Hepatic stellate cell (primary cell): ENCODE results near the gene DCPS.
"Not testable (repeated sequence)": the region's sequence is repeated elsewhere in the genome, so short reads cannot be mapped to it uniquely, and the experiment has no call there.

ENCODE experiments used
- DNase-seq: peaks from one replicate; pipeline ENCODE4 v3.0.0; 2011; ENCODE audit warnings: low spot score

Gene DCPS

GRCh38 chr11:126290887-126291286 lies 13.0 kb upstream of the DCPS start:
- DNase-seq, result no peak

GRCh38 chr11:126293726-126294125 lies 10.1 kb upstream of the DCPS start:
- no peak for DNase-seq

GRCh38 chr11:126297004-126297403 lies 6.9 kb upstream of the DCPS start:
- no peak for DNase-seq

GRCh38 chr11:126304457-126305075 lies 706 bp downstream of the DCPS start:
- no peak for DNase-seq

- DNase-seq, result no peak
Measured at GRCh38 chr11:126305699-126306098, 1.8 kb downstream of the DCPS start.

- no peak for DNase-seq
Measured at GRCh38 chr11:126307706-126308105, 3.8 kb downstream of the DCPS start.

- no peak for DNase-seq
Measured at GRCh38 chr11:126308271-126308671, 4.4 kb downstream of the DCPS start.

GRCh38 chr11:126308771-126309170 lies 4.9 kb downstream of the DCPS start:
- not testable (repeated sequence) for DNase-seq

GRCh38 chr11:126310200-126310991 lies 6.5 kb downstream of the DCPS start:
- DNase-seq, result peak; percentile 78

- DNase-seq, result no peak
Measured at GRCh38 chr11:126310992-126311310, 7.1 kb downstream of the DCPS start.

GRCh38 chr11:126311401-126312291 lies 7.8 kb downstream of the DCPS start:
- DNase-seq, result no peak

GRCh38 chr11:126312961-126313360 lies 9.1 kb downstream of the DCPS start:
- DNase-seq, result no peak

GRCh38 chr11:126313826-126314225 lies 10.0 kb downstream of the DCPS start:
- no peak for DNase-seq

GRCh38 chr11:126317432-126317755 lies 13.5 kb downstream of the DCPS start:
- no peak for DNase-seq

- peak; percentile 62 for DNase-seq
Measured at GRCh38 chr11:126317756-126318573, 14.1 kb downstream of the DCPS start.

GRCh38 chr11:126318574-126319373 lies 14.9 kb downstream of the DCPS start:
- DNase-seq, result peak; percentile 77

GRCh38 chr11:126319374-126319740 lies 15.5 kb downstream of the DCPS start:
- no peak for DNase-seq

GRCh38 chr11:126322996-126323395 lies 19.1 kb downstream of the DCPS start:
- no peak for DNase-seq

- DNase-seq, result no peak
Measured at GRCh38 chr11:126327281-126328000, 23.6 kb downstream of the DCPS start.

- no peak for DNase-seq
Measured at GRCh38 chr11:126328001-126328390, 24.1 kb downstream of the DCPS start.

GRCh38 chr11:126328444-126328843 lies 24.6 kb downstream of the DCPS start:
- DNase-seq, result no peak
